Ascending aorta (tissue), 2 donors: ENCODE results near the gene JCAD. TPM values are rescaled to one million over a fixed set of nuclear protein-coding genes. Genes with fewer than 3 reads are reported as not detected.

ENCODE experiments used
- DNase-seq, 2 donors: peaks; one replicate each; pipeline ENCODE4 v3.0.0-alpha.2; 2019; ENCODE audit warnings: low spot score in 2 of 2
- H3K27ac ChIP-seq, 2 donors: fragments of 200-600 bp; sonication (generic); one replicate each; pipeline ENCODE4 v1.5.1; 2016 to 2017; ENCODE audit warnings: mild to moderate bottlenecking in 1 of 2
- H3K27me3 ChIP-seq: fragments of 200-600 bp; sonication (generic); one replicate; pipeline ENCODE4 v1.5.1; 2017
- H3K36me3 ChIP-seq, 2 donors: fragments of 200-600 bp; sonication (generic); one replicate each; pipeline ENCODE4 v1.5.1; 2016
- H3K4me1 ChIP-seq, 2 donors: fragments of 200-600 bp; sonication (generic); one replicate each; pipeline ENCODE4 v1.5.1; 2016 to 2017; ENCODE audit warnings: mild to moderate bottlenecking in 1 of 2
- H3K4me3 ChIP-seq, 2 donors: fragments of 200-600 bp; sonication (generic); one replicate each; pipeline ENCODE4 v1.5.1; 2016 to 2017; ENCODE audit warnings: mild to moderate bottlenecking in 1 of 2
- H3K9me3 ChIP-seq, 2 donors: fragments of 200-600 bp; sonication (generic); one replicate each; pipeline ENCODE4 v1.5.1; 2016
- intact Hi-C: fragments of 100-400 bp; cut with DNase I; formaldehyde crosslinking; loops from one replicate; pipeline ENCODE4 v1.15.1; 2023
- total RNA-seq: library from RNA; depleted of rRNA; stranded (reverse); fragments of >200 nt; gene quantifications from one replicate; pipeline ENCODE4 v1.1.0, GENCODE V29; 2016
- TF ChIP-seq, protein P1 (sequence below), 3 experiments: fragments of 200-600 bp in 2 of 3; fragments of 450-650 bp in 1 of 3; sonication (generic) in 2 of 3; IDR thresholded peaks; one replicate each; pipeline ENCODE4 v1.5.1; 2016 to 2019; ENCODE audit warnings: antibody characterized with exemption in 3 of 3, mild to moderate bottlenecking in 1 of 3, moderate library complexity in 1 of 3

The JCAD gene
- total RNA-seq, 1 donor from 2014 or later = 82.8 TPM

DNA sequence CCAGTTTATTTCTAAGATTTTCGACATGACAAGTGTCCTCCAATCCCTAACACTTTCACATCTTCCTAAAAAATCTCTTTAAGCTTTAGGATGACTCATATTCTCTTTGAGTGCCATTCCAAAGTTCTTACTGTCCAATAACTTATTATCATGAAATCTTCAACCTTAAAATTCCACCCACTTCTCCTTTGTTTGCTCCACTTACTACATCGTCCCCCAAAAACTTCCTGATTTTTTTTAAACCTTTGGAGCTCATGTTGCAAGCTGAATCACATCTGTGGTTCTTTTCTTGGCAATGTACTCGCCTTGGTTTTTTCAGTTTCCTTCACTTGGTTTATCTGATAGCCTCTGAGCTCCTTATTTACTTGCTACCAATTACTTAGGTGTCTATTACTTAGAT lies 39.2 kb upstream of the JCAD start:
- Histone ChIP-seq H3K36me3 (no peaks in the 10 kb centered on the region), H3K4me3 (no peak overlapping the region), H3K9me3 (no peaks in the 10 kb centered on the region), H3K4me1 (no peaks in the 10 kb centered on the region), H3K27ac (no peak overlapping the region), H3K27me3 (no peaks in the 10 kb centered on the region)
- intact Hi-C loops = no loop called here
- TF ChIP-seq, protein P1, sequence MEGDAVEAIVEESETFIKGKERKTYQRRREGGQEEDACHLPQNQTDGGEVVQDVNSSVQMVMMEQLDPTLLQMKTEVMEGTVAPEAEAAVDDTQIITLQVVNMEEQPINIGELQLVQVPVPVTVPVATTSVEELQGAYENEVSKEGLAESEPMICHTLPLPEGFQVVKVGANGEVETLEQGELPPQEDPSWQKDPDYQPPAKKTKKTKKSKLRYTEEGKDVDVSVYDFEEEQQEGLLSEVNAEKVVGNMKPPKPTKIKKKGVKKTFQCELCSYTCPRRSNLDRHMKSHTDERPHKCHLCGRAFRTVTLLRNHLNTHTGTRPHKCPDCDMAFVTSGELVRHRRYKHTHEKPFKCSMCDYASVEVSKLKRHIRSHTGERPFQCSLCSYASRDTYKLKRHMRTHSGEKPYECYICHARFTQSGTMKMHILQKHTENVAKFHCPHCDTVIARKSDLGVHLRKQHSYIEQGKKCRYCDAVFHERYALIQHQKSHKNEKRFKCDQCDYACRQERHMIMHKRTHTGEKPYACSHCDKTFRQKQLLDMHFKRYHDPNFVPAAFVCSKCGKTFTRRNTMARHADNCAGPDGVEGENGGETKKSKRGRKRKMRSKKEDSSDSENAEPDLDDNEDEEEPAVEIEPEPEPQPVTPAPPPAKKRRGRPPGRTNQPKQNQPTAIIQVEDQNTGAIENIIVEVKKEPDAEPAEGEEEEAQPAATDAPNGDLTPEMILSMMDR (IDR thresholded peaks at IDR 0.05) = no peak
- DNase-seq = no peak

DNA sequence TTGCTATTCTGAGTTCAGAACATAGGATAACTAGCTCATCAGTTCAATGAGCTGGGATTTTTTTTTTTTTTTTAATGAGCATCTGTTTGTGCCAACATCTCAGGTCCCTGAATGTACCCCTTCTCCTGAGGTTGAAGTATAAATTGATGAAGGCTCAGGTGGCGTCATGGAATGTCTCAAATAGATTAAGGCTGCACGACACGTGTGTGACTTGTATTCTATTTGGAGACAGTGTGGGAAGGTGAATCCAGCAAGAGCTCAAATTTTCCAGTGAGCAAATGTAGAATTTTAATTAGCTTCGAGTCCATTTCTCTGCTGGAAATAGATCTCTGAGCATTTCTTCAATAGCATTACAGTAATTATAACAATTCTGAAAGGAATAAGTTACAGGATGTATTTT lies 37.2 kb upstream of the JCAD start:
- DNase-seq = no peak
- intact Hi-C loops = no loop called here
- H3K4me1 ChIP-seq = no peaks in the 10 kb centered on the region
- H3K27ac ChIP-seq = no peak overlapping the region
- TF ChIP-seq, protein P1 (IDR thresholded peaks at IDR 0.05) = no peak
- no peaks in the 10 kb centered on the region for H3K27me3 ChIP-seq
- no peak overlapping the region for H3K4me3 ChIP-seq
- H3K9me3 ChIP-seq = no peaks in the 10 kb centered on the region
- H3K36me3 ChIP-seq = no peaks in the 10 kb centered on the region

DNA sequence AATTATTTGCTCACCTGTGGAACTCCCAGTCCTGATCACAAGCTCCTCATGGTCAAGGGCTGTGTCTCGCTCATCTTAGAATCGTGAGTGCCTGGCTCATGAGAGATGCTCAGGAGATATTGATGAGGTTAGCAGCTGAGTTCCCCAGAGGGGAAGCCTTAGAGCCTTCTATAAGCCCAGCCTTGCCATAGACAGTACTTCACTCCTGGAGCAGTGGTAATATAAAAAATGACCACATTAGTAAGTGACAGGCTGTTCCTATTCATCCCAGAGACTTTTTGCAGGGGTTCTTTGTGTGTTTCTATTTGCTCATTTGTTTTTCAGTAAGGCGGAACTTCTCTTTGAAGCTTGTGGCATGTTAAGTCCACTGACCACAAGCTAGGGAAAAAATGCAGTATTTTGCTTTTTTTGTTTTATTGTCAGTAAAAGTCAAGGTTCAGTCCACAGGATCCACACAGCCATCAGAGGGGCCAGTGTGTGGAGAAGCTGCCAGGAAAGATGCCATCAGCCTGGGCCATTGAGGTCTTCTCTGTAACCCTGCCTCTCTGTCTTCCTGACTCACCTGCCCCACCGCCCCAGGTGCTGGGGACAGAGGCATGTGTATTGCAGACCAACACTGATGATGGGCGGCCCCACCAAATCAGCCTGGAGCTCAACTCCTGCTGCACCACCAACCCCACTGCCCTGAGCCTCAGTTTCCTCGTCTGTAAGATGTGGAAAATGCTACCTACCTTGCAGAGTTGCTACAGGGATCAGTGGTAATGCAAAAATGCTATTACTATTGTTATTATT lies 36.4 kb upstream of the JCAD start:
- no peaks in the 10 kb centered on the region for H3K27me3 ChIP-seq
- H3K9me3 ChIP-seq = no peaks in the 10 kb centered on the region
- TF ChIP-seq, protein P1 (IDR thresholded peaks at IDR 0.05) = no peak
- no peak for DNase-seq
- no peak overlapping the region for H3K4me3 ChIP-seq
- intact Hi-C loops = no loop called here
- no peaks in the 10 kb centered on the region for H3K4me1 ChIP-seq
- no peak overlapping the region for H3K27ac ChIP-seq
- no peaks in the 10 kb centered on the region for H3K36me3 ChIP-seq

DNA sequence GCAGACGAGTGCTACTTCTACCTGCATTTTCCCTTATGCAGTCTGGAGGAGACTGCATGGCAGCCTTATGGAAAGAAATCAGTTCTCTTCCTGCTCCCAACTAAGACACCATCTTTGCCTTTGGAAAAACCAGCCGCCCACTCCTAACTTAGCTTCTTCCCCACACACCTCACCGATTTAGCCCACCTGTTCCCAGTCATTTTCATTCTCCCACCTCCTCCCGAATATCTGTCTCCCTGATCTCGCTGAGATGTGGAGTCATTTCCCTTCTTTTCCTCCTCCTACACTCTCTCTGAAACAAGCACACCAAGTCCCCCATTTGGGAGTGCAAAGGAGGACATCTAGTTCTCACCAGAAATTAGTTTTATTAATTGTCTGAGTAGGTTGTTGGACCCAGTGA lies 35.2 kb upstream of the JCAD start:
- Histone ChIP-seq H3K27ac (no peak overlapping the region), H3K4me3 (no peak overlapping the region), H3K27me3 (no peaks in the 10 kb centered on the region), H3K9me3 (no peaks in the 10 kb centered on the region), H3K4me1 (no peaks in the 10 kb centered on the region), H3K36me3 (no peaks in the 10 kb centered on the region)
- intact Hi-C loops = no loop called here
- DNase-seq = no peak
- TF ChIP-seq, protein P1 (IDR thresholded peaks at IDR 0.05) = no peak

DNA sequence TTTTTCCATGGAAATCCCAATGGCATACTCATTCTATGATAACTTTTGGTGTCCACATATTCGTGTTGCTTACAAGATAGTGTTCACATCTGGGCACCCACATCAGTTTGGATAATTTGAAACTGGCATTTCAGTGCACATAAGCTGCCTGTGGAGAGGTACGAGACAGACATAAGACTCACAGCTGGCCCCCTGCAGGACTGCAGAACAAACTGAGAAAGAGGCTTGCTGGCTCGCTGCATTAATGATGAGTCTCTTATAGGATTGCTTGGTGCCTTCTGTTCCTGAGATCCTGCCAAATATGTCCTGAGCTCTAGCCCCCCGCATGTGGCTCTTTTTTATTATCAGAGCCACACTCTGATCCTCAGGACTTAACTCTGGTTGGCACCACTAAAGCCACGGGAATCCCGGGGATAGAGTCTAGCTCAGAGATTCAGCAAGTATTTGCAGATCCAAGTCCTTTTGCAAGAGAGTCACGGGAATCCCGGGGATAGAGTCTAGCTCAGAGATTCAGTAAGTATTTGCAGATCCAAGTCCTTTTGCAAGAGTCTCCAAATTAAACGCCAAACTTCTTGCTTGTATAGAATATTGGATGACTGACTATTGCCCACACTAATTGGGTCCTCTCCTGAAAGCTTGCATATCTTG lies 34.0 kb upstream of the JCAD start:
- no peaks in the 10 kb centered on the region for H3K27me3 ChIP-seq
- intact Hi-C loops = no loop called here
- H3K4me1 ChIP-seq = no peaks in the 10 kb centered on the region
- no peaks in the 10 kb centered on the region for H3K36me3 ChIP-seq
- no peak overlapping the region for H3K4me3 ChIP-seq
- no peak overlapping the region for H3K27ac ChIP-seq
- TF ChIP-seq, protein P1 (IDR thresholded peaks at IDR 0.05) = no peak
- no peak for DNase-seq
- no peaks in the 10 kb centered on the region for H3K9me3 ChIP-seq
